ENCODE results near the gene SLC38A9. TPM values are rescaled to one million over a fixed set of nuclear protein-coding genes. Genes with fewer than 3 reads are reported as not detected.

The SLC38A9 gene
- polyA plus RNA-seq, 1 experiment = 12.5 TPM

- H3K36me3 ChIP-seq (ENCODE audit: control insufficient read depth, insufficient read depth, low read length) = no peaks in the 10 kb centered on the region
Measured at GRCh38 chr5:55599148-55600050, 112.7 kb downstream of the SLC38A9 start.

DNA sequence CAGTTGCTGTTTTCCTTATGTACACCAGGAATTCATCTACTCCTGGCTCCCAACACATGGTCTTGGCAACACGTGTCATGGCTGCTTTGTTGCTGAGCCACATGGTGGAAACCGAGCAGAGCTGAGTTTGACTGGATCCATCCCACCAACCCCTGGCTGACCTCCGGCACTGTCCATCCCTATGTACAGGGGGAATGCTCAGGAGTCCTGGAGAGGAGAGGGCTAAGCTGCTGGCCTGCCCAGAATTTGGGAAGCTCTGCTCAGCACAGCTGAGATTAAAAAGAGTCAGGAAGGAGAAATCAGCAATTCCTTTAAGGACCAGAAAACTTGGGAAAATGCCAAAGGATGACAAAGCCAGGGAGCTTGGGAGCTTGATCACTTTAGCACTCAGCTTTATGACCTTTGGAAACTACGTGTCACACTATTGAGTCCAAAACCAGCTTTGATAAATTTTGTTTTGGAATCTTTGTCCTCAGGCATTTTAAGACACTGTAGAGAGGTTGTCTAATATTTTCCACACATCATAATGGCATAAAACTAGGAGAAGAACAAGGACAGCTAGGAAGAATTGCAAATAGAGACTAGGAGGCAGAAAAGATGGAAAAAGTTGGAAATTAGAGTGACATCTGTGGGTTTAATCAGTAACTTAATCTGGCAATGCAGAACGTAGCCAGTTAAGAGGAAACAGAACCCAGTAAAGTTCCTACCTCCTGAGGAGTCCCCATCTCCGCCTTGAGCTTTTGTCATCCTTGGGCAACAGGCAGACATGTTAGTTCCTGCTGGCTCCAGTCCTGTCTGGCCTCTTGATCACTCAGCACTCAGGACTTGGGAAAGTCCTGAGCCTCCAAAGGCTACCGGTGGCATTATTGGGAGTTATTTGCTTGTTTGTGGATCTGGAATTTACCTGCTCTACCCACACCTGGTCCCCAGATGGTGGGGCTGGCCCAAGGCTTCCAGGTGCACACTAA, 114.8 kb downstream of the SLC38A9 start:
- Histone ChIP-seq H3K4me3 (ENCODE audit: low read depth, low read length) (no peak overlapping the region), H3K36me3 (ENCODE audit: control insufficient read depth, insufficient read depth, low read length) (no peaks in the 10 kb centered on the region), H3K27me3 (ENCODE audit: control insufficient read depth, insufficient read depth, low read length) (no peaks in the 10 kb centered on the region)
- TF ChIP-seq, protein P1, sequence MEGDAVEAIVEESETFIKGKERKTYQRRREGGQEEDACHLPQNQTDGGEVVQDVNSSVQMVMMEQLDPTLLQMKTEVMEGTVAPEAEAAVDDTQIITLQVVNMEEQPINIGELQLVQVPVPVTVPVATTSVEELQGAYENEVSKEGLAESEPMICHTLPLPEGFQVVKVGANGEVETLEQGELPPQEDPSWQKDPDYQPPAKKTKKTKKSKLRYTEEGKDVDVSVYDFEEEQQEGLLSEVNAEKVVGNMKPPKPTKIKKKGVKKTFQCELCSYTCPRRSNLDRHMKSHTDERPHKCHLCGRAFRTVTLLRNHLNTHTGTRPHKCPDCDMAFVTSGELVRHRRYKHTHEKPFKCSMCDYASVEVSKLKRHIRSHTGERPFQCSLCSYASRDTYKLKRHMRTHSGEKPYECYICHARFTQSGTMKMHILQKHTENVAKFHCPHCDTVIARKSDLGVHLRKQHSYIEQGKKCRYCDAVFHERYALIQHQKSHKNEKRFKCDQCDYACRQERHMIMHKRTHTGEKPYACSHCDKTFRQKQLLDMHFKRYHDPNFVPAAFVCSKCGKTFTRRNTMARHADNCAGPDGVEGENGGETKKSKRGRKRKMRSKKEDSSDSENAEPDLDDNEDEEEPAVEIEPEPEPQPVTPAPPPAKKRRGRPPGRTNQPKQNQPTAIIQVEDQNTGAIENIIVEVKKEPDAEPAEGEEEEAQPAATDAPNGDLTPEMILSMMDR (IDR thresholded peaks at IDR 0.05; ENCODE audit: insufficient read depth, low read depth, low read length) = no peak
- ChIA-PET CTCF (interaction anchor here (1.0 kb wide), 2 partner anchors 11 to 94 kb away, joined by 3 read pairs; no protein-coding TSS in a partner anchor), POLR2A (no interaction called here)
- no peak for DNase-seq (ENCODE audit: low read depth)

More at GRCh38 chr5:55599148-55600050, 112.7 kb downstream of the SLC38A9 start:
- no peak for DNase-seq (ENCODE audit: low read depth)
- ChIA-PET CTCF (no interaction called here), POLR2A (interaction anchor here (0.6 kb wide), 1 partner anchor 180 kb away, joined by 4 read pairs; no protein-coding TSS in a partner anchor)
- TF ChIP-seq, protein P1 (IDR thresholded peaks at IDR 0.05; ENCODE audit: insufficient read depth, low read depth, low read length) = no peak
- H3K4me3 ChIP-seq (ENCODE audit: low read depth, low read length) = no peak overlapping the region
- H3K27me3 ChIP-seq (ENCODE audit: control insufficient read depth, insufficient read depth, low read length) = no peaks in the 10 kb centered on the region

GRCh38 chr5:55594671-55595070, 117.5 kb downstream of the SLC38A9 start:
- DNase-seq (ENCODE audit: low read depth) = no peak
- TF ChIP-seq, protein P1 (IDR thresholded peaks at IDR 0.05; ENCODE audit: insufficient read depth, low read depth, low read length) = no peak
- ChIA-PET CTCF (no interaction called here), POLR2A (interaction anchor here (0.7 kb wide), 1 partner anchor 31 kb away, joined by 3 read pairs; no protein-coding TSS in a partner anchor)
- no peaks in the 10 kb centered on the region for H3K27me3 ChIP-seq (ENCODE audit: control insufficient read depth, insufficient read depth, low read length)
- H3K4me3 ChIP-seq (ENCODE audit: low read depth, low read length) = no peak overlapping the region
- H3K36me3 ChIP-seq (ENCODE audit: control insufficient read depth, insufficient read depth, low read length) = no peaks in the 10 kb centered on the region

- CTCF ChIA-PET = no interaction called here
- POLR2A ChIA-PET = no interaction called here
- H3K4me3 ChIP-seq (ENCODE audit: low read depth, low read length) = no peak overlapping the region
- TF ChIP-seq, protein P1 (IDR thresholded peaks at IDR 0.05; ENCODE audit: insufficient read depth, low read depth, low read length) = no peak
- no peaks in the 10 kb centered on the region for H3K27me3 ChIP-seq (ENCODE audit: control insufficient read depth, insufficient read depth, low read length)
- no peaks in the 10 kb centered on the region for H3K36me3 ChIP-seq (ENCODE audit: control insufficient read depth, insufficient read depth, low read length)
- DNase-seq (ENCODE audit: low read depth) = no peak
Measured at GRCh38 chr5:55593115-55593472, 119.0 kb downstream of the SLC38A9 start.
